ENCODE results near the gene KCNK6. TPM values are rescaled to one million over a fixed set of nuclear protein-coding genes. Genes with fewer than 3 reads are reported as not detected.

The KCNK6 gene
- total RNA-seq, 2 donors from 2014 or later, result 8.6 to 13.8 TPM

- TF ChIP-seq CTCF (IDR thresholded peaks at IDR 0.05) (no peak), POLR2A (IDR thresholded peaks at IDR 0.05) (no peak)
- intact Hi-C loops (cut with DNase I), result no loop called here
- DNase-seq, result no peak
- Histone ChIP-seq H3K9me3 (no peaks in the 10 kb centered on the region), H3K27me3 (no peaks in the 10 kb centered on the region), H3K27ac (no peak overlapping the region), H3K36me3 (replicated peaks in 1 of 2; ENCODE audit: insufficient read depth in 1 of 2, low read depth in 2 of 2) (no peaks in the 10 kb centered on the region), H3K4me1 (peaks cover 11% of the 10 kb centered on the region), H3K4me3 (no peak overlapping the region)
- no peak for ATAC-seq
- WGBS, 2 donors, result 92 to 93% methylated on average over 2 of the region's 2 CpGs
Observed at GRCh38 chr19:38340927-38341326, 21.3 kb downstream of the KCNK6 start.

GRCh38 chr19:38346837-38347236 is 27.2 kb downstream of the KCNK6 start:
- DNase-seq (no peak), ATAC-seq (no peak)
- H3K27ac ChIP-seq, result no peak overlapping the region
- no peaks in the 10 kb centered on the region for H3K4me1 ChIP-seq
- no peak for TF ChIP-seq POLR2A (IDR thresholded peaks at IDR 0.05)
- TF ChIP-seq CTCF (IDR thresholded peaks at IDR 0.05), result no peak
- 78% methylated on average over 4 of the region's 4 CpGs for WGBS, 2 donors
- no peaks in the 10 kb centered on the region for H3K9me3 ChIP-seq
- H3K4me3 ChIP-seq, result no peak overlapping the region
- H3K27me3 ChIP-seq, result no peaks in the 10 kb centered on the region
- no peaks in the 10 kb centered on the region for H3K36me3 ChIP-seq (replicated peaks in 1 of 2; ENCODE audit: insufficient read depth in 1 of 2, low read depth in 2 of 2)
- intact Hi-C loops (cut with DNase I), result no loop called here

GRCh38 chr19:38350883-38351282 is 31.2 kb downstream of the KCNK6 start:
- Histone ChIP-seq H3K4me3 (no peak overlapping the region), H3K4me1 (no peaks in the 10 kb centered on the region), H3K36me3 (replicated peaks in 1 of 2; ENCODE audit: insufficient read depth in 1 of 2, low read depth in 2 of 2) (no peaks in the 10 kb centered on the region), H3K27me3 (no peaks in the 10 kb centered on the region), H3K27ac (no peak overlapping the region), H3K9me3 (no peaks in the 10 kb centered on the region)
- TF ChIP-seq CTCF (IDR thresholded peaks at IDR 0.05) (no peak), POLR2A (IDR thresholded peaks at IDR 0.05) (no peak)
- WGBS, 2 donors, result 69 to 72% methylated on average over 3 of the region's 3 CpGs
- no peak for ATAC-seq
- no peak for DNase-seq
- intact Hi-C loops (cut with DNase I), result no loop called here

GRCh38 chr19:38351865-38352395 is 32.3 kb downstream of the KCNK6 start:
- H3K36me3 ChIP-seq (replicated peaks in 1 of 2; ENCODE audit: insufficient read depth in 1 of 2, low read depth in 2 of 2), result no peaks in the 10 kb centered on the region
- TF ChIP-seq POLR2A (IDR thresholded peaks at IDR 0.05) (no peak), CTCF (IDR thresholded peaks at IDR 0.05) (no peak)
- WGBS, 2 donors, result 57 to 61% methylated on average over 6 to 9 of the region's 9 CpGs
- intact Hi-C loops (cut with DNase I), result no loop called here
- no peak for ATAC-seq
- no peaks in the 10 kb centered on the region for H3K27me3 ChIP-seq
- H3K4me1 ChIP-seq, result no peaks in the 10 kb centered on the region
- no peak for DNase-seq
- no peak overlapping the region for H3K4me3 ChIP-seq
- no peak overlapping the region for H3K27ac ChIP-seq
- no peaks in the 10 kb centered on the region for H3K9me3 ChIP-seq

GRCh38 chr19:38352611-38353010 is 33.0 kb downstream of the KCNK6 start:
- TF ChIP-seq CTCF (IDR thresholded peaks at IDR 0.05), result no peak
- TF ChIP-seq POLR2A (IDR thresholded peaks at IDR 0.05), result no peak
- Histone ChIP-seq H3K27ac (no peak overlapping the region), H3K27me3 (no peaks in the 10 kb centered on the region), H3K36me3 (replicated peaks in 1 of 2; ENCODE audit: insufficient read depth in 1 of 2, low read depth in 2 of 2) (no peaks in the 10 kb centered on the region), H3K4me1 (no peaks in the 10 kb centered on the region), H3K9me3 (no peaks in the 10 kb centered on the region), H3K4me3 (no peak overlapping the region)
- ATAC-seq (no peak), DNase-seq (no peak)
- WGBS, 2 donors, result 60 to 61% methylated on average over 8 of the region's 8 CpGs
- intact Hi-C loops (cut with DNase I), result no loop called here

Measured in body of pancreas (tissue), 4 donors.